ENCODE results near the gene RAB41.

GRCh38 chrX:70324326-70324725 lies 42.4 kb downstream of the RAB41 start:
- no peak for TF ChIP-seq CTCF (IDR thresholded peaks at IDR 0.05; ENCODE audit: extremely low read depth in 1 of 2, insufficient read depth in 1 of 2, low read depth in 1 of 2, low read length in 2 of 2)
- TF ChIP-seq EZH2 (IDR thresholded peaks at IDR 0.05; ENCODE audit: borderline replicate concordance, low read depth, low read length, severe bottlenecking) = no peak
- TF ChIP-seq POLR2A (IDR thresholded peaks at IDR 0.05; ENCODE audit: low read depth, low read length) = no peak
- TF ChIP-seq POLR2AphosphoS5 (IDR thresholded peaks at IDR 0.05; ENCODE audit: insufficient read depth, low read depth, low read length) = no peak
- TF ChIP-seq MAX (IDR thresholded peaks at IDR 0.05; ENCODE audit: insufficient read depth, insufficient read length) = no peak
- no peak for TF ChIP-seq JUN (IDR thresholded peaks at IDR 0.05; ENCODE audit: borderline replicate concordance, insufficient read depth, insufficient read length, low read depth)
- no peak for TF ChIP-seq GATA2 (IDR thresholded peaks at IDR 0.05; ENCODE audit: insufficient read depth, insufficient read length, low read depth, low read length)
